ENCODE measurements around the gene DZIP1. TPM values are rescaled to one million over a fixed set of nuclear protein-coding genes. Genes with fewer than 3 reads are reported as not detected.

Gene DZIP1
- total and polyA plus RNA-seq, 2 donors (not counting 1 experiment from before 2014, with no cell fraction given), result not detected

DNA sequence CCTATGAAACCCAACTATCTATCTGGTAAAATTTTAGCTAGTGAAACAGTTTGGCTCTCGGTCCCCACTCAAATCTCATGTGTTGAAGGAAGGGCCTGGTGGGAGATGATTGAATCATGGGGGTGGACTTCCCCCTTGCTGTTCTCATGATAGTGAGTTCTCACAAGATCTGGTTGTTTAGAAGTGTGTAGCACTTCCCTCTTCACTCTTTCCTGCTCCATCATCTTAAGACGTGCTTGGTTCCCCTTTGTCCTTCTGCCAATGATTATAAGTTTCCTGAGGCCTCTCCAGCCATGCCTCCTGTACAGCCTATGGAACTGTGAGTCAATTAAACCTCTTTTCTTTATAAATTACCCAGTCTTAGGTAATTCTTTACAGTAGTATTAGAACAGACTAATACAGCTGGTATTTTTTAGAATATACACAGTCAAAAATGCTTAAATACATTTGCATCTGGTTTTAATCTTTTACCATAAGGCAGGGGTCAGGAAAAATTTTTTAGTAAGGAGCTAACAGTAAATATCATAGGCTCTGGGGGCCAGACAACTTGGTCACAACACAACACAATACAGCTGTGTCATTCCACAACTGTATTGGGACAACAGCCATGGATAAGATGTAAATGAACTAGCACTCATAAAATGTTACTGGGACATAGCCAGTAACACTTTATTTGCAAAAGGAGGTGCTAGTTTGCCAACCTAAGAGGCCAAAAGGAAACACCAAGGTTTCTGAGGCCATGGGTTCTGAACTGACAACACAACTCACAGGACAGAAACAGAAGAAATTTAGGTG, 24.3 kb downstream of the DZIP1 start:
- peaks cover 13% of the 10 kb centered on the region for H3K27me3 Mint-ChIP-seq
- H3K4me3 ChIP-seq (ENCODE audit: control extremely low read depth in 1 of 5, extremely low read depth in 1 of 5, insufficient read depth in 1 of 5, low read depth in 2 of 5, low read length in 4 of 5), result no peak overlapping the region
- H3K27ac ChIP-seq (ENCODE audit: low read length in 2 of 2), result no peak overlapping the region
- ChIA-PET CTCF (interaction anchor here (0.5 to 9.8 kb wide), 2 partner anchors 214 to 1395 kb away, joined by 3 to 163 read pairs; no protein-coding TSS in a partner anchor), POLR2A (no interaction called here)
- no peaks in the 10 kb centered on the region for H3K9me3 ChIP-seq (ENCODE audit: control extremely low read depth in 1 of 3, control insufficient read depth in 2 of 3, insufficient read depth in 1 of 3, low read length in 2 of 3)
- no peaks in the 10 kb centered on the region for H3K36me3 ChIP-seq (replicated peaks in 1 of 2; ENCODE audit: control extremely low read depth in 1 of 2, control insufficient read depth in 1 of 2, extremely low read depth in 1 of 2, insufficient read depth in 2 of 2, low read length in 1 of 2)
- no peak for DNase-seq
- no peaks in the 10 kb centered on the region for H4K20me1 ChIP-seq (ENCODE audit: control insufficient read depth, insufficient read depth, low read length, poor library complexity, severe bottlenecking)
- H3K9ac ChIP-seq (ENCODE audit: low read length), result no peak overlapping the region
- no peak for TF ChIP-seq EZH2 (IDR thresholded peaks at IDR 0.05; ENCODE audit: borderline replicate concordance, insufficient read depth, low read depth, low read length, poor library complexity, severe bottlenecking)
- TF ChIP-seq, protein P1, sequence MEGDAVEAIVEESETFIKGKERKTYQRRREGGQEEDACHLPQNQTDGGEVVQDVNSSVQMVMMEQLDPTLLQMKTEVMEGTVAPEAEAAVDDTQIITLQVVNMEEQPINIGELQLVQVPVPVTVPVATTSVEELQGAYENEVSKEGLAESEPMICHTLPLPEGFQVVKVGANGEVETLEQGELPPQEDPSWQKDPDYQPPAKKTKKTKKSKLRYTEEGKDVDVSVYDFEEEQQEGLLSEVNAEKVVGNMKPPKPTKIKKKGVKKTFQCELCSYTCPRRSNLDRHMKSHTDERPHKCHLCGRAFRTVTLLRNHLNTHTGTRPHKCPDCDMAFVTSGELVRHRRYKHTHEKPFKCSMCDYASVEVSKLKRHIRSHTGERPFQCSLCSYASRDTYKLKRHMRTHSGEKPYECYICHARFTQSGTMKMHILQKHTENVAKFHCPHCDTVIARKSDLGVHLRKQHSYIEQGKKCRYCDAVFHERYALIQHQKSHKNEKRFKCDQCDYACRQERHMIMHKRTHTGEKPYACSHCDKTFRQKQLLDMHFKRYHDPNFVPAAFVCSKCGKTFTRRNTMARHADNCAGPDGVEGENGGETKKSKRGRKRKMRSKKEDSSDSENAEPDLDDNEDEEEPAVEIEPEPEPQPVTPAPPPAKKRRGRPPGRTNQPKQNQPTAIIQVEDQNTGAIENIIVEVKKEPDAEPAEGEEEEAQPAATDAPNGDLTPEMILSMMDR (IDR thresholded peaks at IDR 0.05), result no peak
- no CpG with 5 or more reads among the region's 2 CpGs for WGBS (ENCODE audit: insufficient coverage)
- H2AFZ ChIP-seq (ENCODE audit: insufficient read depth, low read depth, low read length, poor library complexity, severe bottlenecking), result no peak overlapping the region
- no peaks in the 10 kb centered on the region for H3K4me1 ChIP-seq (ENCODE audit: control insufficient read depth in 2 of 2, insufficient read depth in 2 of 2, low read length in 2 of 2)
- no peak for ATAC-seq (ENCODE audit: low read depth)
- H3K27me3 ChIP-seq (replicated peaks in 1 of 4; ENCODE audit: control extremely low read depth in 1 of 4, control insufficient read depth in 3 of 4, insufficient read depth in 4 of 4, low read length in 3 of 4), result peaks cover 0 to 6% (median 2%) of the 10 kb centered on the region in 4 experiments
- intact Hi-C loops (cut with micrococcal nuclease), result loop anchor here (5.0 kb wide), 1 partner anchor 362 kb away; no protein-coding TSS in a partner anchor
- no peak overlapping the region for H3K27ac Mint-ChIP-seq
- no peaks in the 10 kb centered on the region for H3K9me3 Mint-ChIP-seq (ENCODE audit: insufficient read depth)
- H3K4me3 Mint-ChIP-seq, result no peak overlapping the region
- H3K4me2 ChIP-seq (replicated peaks; ENCODE audit: low read depth, low read length, poor library complexity, severe bottlenecking), result no peak overlapping the region
- no peaks in the 10 kb centered on the region for H3K4me1 Mint-ChIP-seq
- H3K79me2 ChIP-seq (ENCODE audit: control insufficient read depth, insufficient read depth, low read length), result no peaks in the 10 kb centered on the region

DNA sequence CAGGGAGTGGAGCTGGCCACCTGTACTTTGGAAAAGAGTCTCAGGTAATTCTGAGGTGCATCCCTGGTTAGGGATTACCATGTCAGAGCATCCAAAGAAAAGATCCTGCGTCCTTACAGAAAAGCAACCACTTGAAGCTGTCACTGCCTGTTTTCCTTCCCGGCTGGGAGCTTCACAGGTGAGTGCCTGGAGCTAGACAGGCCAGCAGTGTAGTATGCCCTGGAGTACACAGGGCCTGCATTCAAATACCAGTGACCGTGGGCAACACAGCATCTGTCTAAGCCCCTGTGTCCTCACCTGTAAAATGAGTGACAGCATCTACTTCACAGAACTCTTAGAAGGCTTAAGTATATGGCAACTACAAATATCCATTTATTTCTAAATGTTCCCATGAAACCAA, 29.0 kb downstream of the DZIP1 start:
- H3K9ac ChIP-seq (ENCODE audit: low read length), result no peak overlapping the region
- CTCF ChIA-PET, result interaction anchor here (1.8 kb wide), 1 partner anchor 9 kb away, joined by 4 read pairs; no protein-coding TSS in a partner anchor
- ATAC-seq (ENCODE audit: low read depth) (no peak), DNase-seq (no peak)
- H3K4me3 ChIP-seq (ENCODE audit: control extremely low read depth in 1 of 5, extremely low read depth in 1 of 5, insufficient read depth in 1 of 5, low read depth in 2 of 5, low read length in 4 of 5), result no peak overlapping the region
- H2AFZ ChIP-seq (ENCODE audit: insufficient read depth, low read depth, low read length, poor library complexity, severe bottlenecking), result no peak overlapping the region
- no peaks in the 10 kb centered on the region for H3K4me1 Mint-ChIP-seq
- no peaks in the 10 kb centered on the region for H3K4me1 ChIP-seq (ENCODE audit: control insufficient read depth in 2 of 2, insufficient read depth in 2 of 2, low read length in 2 of 2)
- H3K27me3 ChIP-seq (replicated peaks in 1 of 4; ENCODE audit: control extremely low read depth in 1 of 4, control insufficient read depth in 3 of 4, insufficient read depth in 4 of 4, low read length in 3 of 4), result no peaks in the 10 kb centered on the region
- no peaks in the 10 kb centered on the region for H4K20me1 ChIP-seq (ENCODE audit: control insufficient read depth, insufficient read depth, low read length, poor library complexity, severe bottlenecking)
- POLR2A ChIA-PET, result no interaction called here
- no peaks in the 10 kb centered on the region for H3K9me3 ChIP-seq (ENCODE audit: control extremely low read depth in 1 of 3, control insufficient read depth in 2 of 3, insufficient read depth in 1 of 3, low read length in 2 of 3)
- intact Hi-C loops (cut with micrococcal nuclease), result no loop called here
- H3K27me3 Mint-ChIP-seq, result peaks cover 19% of the 10 kb centered on the region
- no peak overlapping the region for H3K4me3 Mint-ChIP-seq
- WGBS (ENCODE audit: insufficient coverage), result 92% methylated on average over 3 of the region's 3 CpGs
- H3K4me2 ChIP-seq (replicated peaks; ENCODE audit: low read depth, low read length, poor library complexity, severe bottlenecking), result no peak overlapping the region
- H3K79me2 ChIP-seq (ENCODE audit: control insufficient read depth, insufficient read depth, low read length), result no peaks in the 10 kb centered on the region
- no peak overlapping the region for H3K27ac Mint-ChIP-seq
- no peaks in the 10 kb centered on the region for H3K9me3 Mint-ChIP-seq (ENCODE audit: insufficient read depth)
- no peaks in the 10 kb centered on the region for H3K36me3 ChIP-seq (replicated peaks in 1 of 2; ENCODE audit: control extremely low read depth in 1 of 2, control insufficient read depth in 1 of 2, extremely low read depth in 1 of 2, insufficient read depth in 2 of 2, low read length in 1 of 2)
- TF ChIP-seq, protein P1 (IDR thresholded peaks at IDR 0.05), result no peak
- no peak for TF ChIP-seq EZH2 (IDR thresholded peaks at IDR 0.05; ENCODE audit: borderline replicate concordance, insufficient read depth, low read depth, low read length, poor library complexity, severe bottlenecking)
- no peak overlapping the region for H3K27ac ChIP-seq (ENCODE audit: low read length in 2 of 2)
